Coronary artery (tissue), 2 donors: Measurements from ENCODE around the gene TNIP2.
"Not testable (repeated sequence)": the region's sequence is repeated elsewhere in the genome, so short reads cannot be mapped to it uniquely, and the experiment has no call there.

Source experiments
- DNase-seq: peaks from one replicate; pipeline ENCODE4 v3.0.0-alpha.2; 2017; ENCODE audit warnings: low spot score
- H3K27ac ChIP-seq, 2 donors: fragments of 200-600 bp; sonication (generic); one replicate each; pipeline ENCODE4 v1.5.1; 2016 to 2019
- H3K4me3 ChIP-seq: fragments of 200-600 bp; sonication (generic); 2 replicates; pipeline ENCODE4 v1.5.1; 2016; ENCODE audit warnings: mild to moderate bottlenecking, moderate library complexity
- TF ChIP-seq, protein P1 (sequence below): fragments of 200-600 bp; sonication (generic); IDR thresholded peaks from one replicate; pipeline ENCODE4 v1.5.1; 2019; ENCODE audit warnings: antibody characterized with exemption

Gene TNIP2

GRCh38 chr4:2783790-2784189 is 27.7 kb upstream of the TNIP2 start:
- Histone ChIP-seq H3K4me3 (no peak overlapping the region), H3K27ac (no peak overlapping the region)
- no peak for DNase-seq
- TF ChIP-seq, protein P1, sequence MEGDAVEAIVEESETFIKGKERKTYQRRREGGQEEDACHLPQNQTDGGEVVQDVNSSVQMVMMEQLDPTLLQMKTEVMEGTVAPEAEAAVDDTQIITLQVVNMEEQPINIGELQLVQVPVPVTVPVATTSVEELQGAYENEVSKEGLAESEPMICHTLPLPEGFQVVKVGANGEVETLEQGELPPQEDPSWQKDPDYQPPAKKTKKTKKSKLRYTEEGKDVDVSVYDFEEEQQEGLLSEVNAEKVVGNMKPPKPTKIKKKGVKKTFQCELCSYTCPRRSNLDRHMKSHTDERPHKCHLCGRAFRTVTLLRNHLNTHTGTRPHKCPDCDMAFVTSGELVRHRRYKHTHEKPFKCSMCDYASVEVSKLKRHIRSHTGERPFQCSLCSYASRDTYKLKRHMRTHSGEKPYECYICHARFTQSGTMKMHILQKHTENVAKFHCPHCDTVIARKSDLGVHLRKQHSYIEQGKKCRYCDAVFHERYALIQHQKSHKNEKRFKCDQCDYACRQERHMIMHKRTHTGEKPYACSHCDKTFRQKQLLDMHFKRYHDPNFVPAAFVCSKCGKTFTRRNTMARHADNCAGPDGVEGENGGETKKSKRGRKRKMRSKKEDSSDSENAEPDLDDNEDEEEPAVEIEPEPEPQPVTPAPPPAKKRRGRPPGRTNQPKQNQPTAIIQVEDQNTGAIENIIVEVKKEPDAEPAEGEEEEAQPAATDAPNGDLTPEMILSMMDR = no peak

GRCh38 chr4:2781911-2782310 is 25.8 kb upstream of the TNIP2 start:
- no peak overlapping the region for H3K27ac ChIP-seq
- TF ChIP-seq, protein P1 = no peak
- DNase-seq = peak; percentile 17

DNA sequence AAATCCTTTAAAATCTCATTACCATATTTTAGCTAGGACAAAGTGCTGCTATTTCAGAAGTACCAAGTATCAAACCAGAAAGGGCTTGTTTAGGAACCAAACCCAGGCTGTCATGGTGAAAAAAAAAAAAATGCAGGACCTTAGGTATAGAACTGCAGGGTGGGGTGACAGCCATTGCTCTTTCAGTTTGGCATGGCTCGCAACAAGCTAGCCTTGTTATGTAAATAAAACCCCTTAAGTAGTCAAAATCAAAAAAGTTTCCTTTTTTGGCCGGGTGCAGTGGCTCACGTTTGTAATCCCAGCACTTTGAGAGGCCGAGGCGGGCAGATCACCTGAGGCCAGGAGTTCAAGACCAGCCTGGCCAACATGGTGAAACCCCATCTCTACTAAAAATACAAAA is 24.5 kb upstream of the TNIP2 start:
- peak; percentile 14 for DNase-seq
- H3K4me3 ChIP-seq, H3K27ac ChIP-seq: not testable (repeated sequence)

More at GRCh38 chr4:2781911-2782310, 25.8 kb upstream of the TNIP2 start:
- no peak overlapping the region for H3K4me3 ChIP-seq

DNA sequence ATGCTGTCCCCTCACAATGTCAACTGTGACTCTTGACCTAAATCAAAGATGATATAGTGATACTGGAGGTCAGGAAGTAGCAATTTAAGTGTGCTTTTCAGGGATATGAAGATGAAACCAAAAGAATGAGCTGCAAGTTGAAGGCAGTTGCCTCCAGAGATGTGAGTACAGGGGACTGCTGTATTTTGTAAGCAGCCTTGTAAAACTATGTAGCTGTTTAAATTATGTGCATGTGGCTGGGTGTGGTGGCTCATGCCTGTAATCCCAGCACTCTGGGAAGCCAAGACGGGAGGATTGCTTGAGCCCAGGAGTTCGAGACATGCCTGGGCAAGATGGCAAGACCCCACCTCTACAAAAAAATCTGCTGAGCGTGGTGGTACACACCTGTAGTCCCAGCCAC is 15.1 kb upstream of the TNIP2 start:
- peak; percentile 36 for DNase-seq

DNA sequence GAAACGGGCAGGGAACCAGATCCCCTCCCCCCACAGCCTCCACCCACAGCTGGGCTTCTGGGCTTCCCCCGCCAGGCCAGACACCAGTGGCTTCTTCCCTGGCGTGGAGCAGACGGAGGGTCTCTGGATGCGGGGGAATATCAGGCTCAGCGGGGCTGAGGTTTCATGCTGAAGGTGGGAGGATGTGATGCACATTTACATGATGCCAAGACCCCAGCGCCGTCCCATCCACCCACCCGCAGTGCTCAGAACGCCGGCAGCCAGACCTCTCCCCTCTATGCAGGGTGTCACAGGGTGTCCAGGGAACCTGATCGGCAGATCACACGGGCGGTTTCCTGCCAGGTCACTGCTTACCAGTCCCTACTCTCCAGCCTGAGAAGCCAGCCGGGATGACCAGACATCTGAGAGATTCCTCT is 12.8 kb upstream of the TNIP2 start:
- TF ChIP-seq, protein P1 = no peak
- Histone ChIP-seq H3K4me3 (no peak overlapping the region), H3K27ac (no peak overlapping the region)
- DNase-seq = no peak

More for the DNA sequence above, 15.1 kb upstream of the TNIP2 start:
- TF ChIP-seq, protein P1 = no peak
- peak overlapping the region in 1 of 2 donors; percentile 5 for H3K27ac ChIP-seq
- no peak overlapping the region for H3K4me3 ChIP-seq

GRCh38 chr4:2768124-2768523 is 12.0 kb upstream of the TNIP2 start:
- TF ChIP-seq, protein P1 = no peak
- H3K4me3 ChIP-seq = no peak overlapping the region
- H3K27ac ChIP-seq = no peak overlapping the region
- DNase-seq = peak; percentile 65

DNA sequence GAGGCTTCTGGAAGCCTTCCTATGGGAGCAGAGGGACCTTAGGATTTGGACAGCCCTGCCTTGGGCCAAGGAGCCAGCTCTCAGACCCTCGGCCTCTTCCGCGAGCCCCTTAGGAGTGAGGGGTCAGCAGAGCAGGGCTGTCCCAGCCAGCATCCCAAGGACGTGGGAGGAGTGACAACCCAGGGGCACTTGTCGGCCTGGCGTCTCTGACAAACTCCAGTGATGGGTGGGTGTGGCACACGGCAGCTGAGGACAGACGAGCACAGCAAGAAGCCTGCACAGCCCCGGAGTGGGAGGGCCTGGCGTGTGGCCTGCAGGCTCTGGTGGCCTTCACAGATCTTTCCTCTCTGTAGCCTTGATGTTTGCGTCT is 11.6 kb upstream of the TNIP2 start:
- TF ChIP-seq, protein P1 = no peak
- H3K4me3 ChIP-seq = no peak overlapping the region
- DNase-seq = peak; percentile 67
- no peak overlapping the region for H3K27ac ChIP-seq
